GM21737 (cell line): ENCODE data around the gene TC2N.
A peak's percentile ranks its signal among the peaks of the same experiment; 100 is the strongest.
"Not testable (repeated sequence)": the region's sequence is repeated elsewhere in the genome, so short reads cannot be mapped to it uniquely, and the experiment has no call there.

Experiments used
- ATAC-seq: cut with Tn5 transposase; IDR thresholded peaks from one replicate; pipeline ENCODE4 v1.9.1; 2021; ENCODE audit warnings: mild to moderate bottlenecking, moderate library complexity; ENCODE audit not compliant: unreplicated experiment

TC2N gene

DNA sequence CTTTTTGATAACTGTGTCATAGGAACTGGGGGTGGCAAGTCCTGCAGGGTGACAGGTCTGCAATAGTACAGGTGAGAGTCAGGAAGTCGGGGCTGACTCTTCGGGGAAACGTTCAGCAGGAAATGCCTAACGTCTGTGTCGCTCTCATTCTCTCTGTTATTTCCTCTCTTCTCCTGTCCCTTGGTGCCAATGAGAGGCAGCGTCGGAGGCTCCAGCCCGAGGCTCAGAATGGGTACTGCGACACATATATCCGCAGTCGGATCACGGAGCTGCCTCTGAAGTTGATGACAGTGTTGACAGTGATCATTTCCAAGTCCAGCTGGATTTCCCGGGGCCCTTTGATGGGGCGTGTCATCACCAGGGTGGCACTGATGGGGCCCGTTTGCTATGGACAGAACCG is 2.7 kb upstream of the TC2N start:
- ATAC-seq: no peak

DNA sequence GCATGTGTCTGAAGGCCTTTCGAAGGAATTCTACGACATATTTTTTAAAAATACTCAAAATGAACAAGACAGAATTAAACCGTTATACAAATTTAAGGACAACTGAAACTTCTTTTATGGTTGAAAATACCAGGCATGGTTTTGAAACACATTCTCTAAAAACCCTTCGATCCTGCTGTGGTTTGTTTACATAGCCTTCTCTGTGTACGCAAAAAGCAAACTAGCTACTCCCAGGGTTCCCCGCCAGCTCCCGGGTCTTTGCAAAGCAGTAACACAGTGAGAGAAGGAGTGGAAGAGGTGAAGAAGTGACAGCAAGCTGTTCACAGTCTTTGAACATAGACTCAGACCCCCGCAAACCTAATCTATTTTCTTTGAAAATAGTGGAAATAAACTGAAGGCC is 2.2 kb upstream of the TC2N start:
- ATAC-seq: no peak

DNA sequence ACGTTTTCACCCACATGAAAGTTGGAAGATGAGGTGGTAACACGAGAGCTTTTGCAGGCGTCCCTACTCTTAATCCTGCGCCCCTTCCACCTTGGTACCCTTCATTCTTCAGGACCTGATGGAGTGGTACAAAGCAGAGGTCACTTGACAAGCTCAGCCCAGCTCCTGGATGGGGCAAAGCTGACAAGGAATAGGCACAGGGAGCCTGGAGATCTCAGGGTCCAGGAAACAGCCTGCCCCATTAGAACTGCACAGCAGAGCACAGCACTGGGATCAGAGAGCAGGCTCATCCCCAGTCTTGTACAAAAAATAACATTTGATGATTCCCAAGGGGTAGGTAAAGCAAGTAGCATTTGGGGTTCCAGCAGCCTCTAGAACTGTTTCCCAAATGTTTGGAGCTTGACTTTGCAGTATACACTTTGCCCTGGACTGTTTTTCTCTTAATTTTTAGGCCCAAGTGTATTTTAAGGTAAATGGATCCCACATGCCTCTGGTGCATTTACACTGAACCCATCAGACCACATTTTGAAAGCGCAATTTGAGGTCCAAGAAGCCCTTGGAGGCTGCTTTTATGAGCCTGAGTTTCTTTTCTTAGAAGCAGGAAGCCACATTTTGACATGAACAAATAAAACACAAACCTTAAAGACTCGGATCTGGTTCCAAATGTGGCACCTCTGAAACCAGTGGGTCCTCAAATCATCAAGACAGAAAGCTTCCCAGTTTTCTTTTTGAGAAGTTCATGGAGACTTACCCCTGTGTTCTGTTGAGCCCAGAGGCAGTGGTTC is 633 bp downstream of the TC2N start:
- ATAC-seq: no peak

DNA sequence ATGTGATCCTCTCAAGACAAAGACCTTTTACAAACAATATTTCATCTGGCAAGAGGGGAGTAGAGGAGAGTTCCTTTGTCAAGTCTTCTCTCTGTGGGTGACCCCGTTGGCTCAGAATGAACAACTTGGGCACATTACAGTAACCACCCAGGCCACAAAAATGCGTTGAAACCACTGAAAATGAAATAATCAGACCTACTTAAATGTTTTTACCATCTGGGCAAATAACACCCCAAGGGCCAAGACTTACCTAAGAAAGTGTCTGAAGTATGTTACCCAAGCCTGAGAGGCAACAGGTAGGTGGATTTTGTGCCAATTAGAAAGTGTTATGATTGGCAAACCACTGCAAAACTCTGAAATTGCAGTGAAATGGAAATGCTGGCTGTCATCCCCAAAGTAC is 1.3 kb downstream of the TC2N start:
- no peak for ATAC-seq

DNA sequence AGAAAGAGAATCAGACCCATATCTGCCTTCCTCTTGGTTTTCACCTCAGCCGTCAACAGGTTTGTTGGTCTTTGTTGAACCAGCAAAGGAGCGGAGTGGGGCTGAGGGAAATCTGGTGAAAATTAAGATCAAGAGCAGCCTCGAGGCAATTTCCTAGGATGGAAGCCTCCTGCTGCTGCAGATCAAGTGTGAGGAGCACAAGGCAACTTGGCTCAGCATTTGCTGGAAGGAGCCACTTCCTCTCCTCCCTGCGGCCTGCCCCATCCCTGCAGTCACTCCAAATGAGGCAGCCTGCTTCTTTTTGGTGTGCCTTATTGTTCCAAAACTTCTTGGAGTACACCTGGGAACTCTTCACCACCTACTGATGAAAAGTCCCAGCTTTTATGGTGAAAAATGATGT is 4.9 kb downstream of the TC2N start:
- no peak for ATAC-seq

DNA sequence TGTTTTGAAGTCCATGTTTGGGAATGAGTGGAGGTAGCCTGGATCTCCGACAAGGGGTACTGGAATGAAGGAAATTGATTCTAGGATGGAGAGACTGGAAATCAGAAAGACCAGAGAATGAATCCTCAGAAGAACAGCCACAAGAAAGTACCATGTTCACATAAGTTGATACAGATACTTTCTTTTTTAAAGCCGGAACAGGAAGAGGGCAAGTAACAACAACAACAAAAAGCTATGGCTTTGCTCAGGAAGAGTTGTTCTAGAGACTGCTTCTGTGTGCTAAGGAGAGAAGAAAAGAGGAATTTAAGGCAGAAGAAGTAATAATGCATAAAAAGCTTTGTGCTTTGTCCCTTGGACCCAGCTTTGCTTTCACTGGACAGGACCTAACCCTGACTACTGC is 6.2 kb downstream of the TC2N start:
- no peak for ATAC-seq

DNA sequence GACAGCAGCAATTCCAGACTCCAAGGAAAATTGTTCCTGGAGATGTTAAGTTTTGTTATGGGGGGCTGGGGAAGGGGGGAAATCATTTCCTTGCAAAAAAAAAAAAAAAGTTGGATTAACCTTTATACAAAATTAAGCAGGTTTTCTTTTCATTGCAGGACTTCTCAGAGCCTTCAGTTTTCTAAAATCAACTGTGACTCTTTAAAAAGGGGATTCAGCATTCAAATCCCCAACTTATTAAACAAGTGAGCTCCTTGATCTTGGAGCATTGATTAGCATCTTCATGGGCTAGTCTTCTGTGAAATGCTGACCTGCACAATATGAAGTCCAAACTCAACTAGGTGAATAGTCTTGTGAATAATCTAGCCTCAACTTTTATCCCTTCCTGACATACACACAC is 7.1 kb downstream of the TC2N start:
- ATAC-seq: no peak

DNA sequence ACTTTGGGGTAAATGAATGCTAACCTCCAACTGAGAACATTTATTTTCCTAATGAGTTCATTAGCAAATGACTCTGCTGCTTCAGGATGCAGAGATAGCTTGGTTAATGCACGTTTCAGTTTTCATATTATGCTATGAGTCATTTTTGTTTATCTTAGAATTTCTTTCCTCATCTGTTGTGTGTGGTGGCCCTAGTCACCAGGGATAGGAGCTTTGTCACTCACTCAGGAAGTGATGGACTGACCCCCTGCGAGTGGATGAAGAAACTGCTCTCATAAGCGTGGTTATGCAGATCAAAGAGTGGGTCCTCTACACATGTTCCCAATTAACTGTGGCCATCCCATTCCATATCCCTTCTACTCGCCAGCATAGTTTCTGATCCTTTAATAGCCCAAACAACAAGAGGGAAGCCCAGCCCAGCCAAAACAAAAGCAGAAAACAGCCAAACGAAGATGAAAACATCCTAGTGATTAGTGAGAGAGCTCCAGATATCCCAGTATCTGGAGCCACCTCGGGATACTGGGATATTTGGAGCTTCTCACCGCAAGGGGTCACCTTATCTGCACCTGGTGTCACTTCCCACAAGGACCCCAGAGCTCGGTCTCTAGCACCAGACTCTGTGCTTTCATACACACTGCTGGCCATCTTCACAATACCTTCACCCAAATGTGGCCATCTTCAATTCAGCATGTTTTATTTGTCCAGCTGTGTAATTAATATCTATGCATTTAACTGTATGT is 8.6 kb downstream of the TC2N start:
- ATAC-seq: peak; percentile 70

DNA sequence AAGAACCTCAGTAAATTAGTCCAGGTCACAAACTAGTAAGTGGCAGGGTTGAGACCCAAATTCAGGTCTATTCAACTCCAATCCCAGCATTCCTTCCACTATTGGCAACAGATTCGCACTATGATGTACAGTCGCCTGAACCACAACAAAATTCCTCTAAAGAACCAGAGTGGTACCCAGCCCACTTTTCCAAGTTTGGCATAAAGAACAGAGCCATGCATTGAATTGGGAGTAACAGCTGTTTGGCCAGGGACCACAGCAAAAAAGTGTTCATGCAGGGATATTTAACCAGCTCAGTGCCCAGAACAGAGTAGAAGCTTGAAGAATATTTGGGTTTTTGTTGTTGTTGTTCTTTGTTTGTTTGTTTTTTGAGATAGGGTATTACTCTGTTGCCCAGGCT is 9.7 kb downstream of the TC2N start:
- no peak for ATAC-seq

DNA sequence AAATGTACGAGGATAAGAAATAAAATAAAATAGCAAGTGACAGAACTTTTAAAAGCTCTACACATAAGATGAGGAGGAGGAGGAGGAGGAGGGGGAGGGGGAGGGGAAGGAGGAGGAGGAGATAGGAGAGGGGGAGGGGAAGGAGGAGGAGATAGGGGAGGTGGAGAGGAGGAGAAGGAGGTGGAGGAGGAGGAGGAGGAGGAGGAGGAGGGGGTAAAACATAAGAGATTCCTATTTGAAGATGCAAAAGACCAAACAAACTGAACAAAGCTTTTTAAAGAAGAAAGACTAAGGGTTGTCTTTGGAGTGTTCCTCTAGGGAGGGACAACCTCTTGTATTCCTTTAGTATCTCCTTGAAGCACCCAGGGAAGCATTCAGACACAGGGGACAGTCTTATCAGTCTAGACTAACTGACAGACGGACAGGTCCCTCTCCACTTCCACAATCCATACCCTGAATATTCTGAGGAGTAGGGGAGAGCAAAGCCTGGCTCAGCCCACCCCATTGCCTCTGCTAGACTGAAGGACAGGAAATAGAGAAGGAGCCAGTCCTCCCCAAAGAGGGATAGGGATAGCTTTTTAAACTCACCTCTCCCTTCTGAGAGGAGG is 12.9 kb downstream of the TC2N start:
- no peak for ATAC-seq

DNA sequence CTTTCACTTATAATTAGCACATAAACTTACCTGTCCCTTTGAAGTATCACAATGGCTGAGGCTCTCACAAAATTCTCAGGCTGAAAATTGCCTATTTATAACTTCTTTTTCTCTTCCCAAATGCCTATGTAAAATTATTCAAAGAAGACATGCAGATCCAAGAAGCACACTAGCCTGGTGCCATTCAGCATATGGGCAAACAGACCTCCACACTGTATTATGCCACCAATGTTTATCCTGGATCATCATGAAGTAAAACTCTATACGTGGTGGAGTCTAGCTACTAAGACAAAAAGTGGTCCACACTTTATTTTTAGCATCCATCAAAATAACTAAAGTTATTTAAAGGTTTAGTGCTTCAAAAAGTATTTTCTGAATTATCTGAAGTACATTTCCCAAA is 15.8 kb downstream of the TC2N start:
- no peak for ATAC-seq

DNA sequence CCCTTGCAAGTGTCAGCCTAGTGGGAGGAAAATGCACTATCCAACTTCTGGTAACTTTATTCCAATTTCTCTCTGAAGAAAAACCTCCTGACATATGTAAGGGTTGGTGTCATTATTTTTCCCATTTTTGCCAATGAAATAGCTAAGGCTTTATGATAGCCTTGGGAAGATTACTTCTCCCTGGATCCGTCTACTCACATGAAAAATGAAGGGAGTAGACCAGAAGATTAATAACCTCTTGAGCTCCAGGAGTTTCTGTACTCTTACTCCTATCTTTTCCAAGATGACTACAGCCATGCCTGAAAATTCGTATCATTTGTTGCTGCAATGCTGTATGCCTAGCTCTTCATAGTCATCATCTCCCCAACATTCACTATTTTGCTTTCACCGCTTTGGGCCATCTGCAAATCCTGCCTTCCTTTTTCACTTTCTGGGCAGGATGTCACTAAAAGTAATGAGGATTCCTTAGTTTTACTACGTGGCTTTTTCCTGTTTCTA is 18.8 kb downstream of the TC2N start:
- ATAC-seq: no peak

DNA sequence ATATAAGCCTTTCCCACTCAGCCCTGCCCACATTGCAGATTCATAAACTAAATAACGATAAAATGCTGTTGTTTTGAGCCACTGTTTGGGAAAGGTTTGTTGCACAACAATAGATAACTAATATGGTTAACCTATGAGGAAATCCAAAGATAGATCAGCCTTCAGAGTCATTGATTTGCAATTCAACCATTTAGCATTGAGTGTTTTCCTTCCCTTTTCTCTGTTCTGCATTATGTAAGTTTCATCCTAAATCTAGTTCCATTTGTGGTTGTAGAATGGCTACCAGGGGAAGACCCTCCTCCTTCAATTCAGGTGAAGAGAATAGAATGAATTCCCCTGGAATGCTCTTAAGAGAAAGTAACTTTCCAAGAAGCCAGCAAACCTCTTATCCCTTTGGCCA is 19.6 kb downstream of the TC2N start:
- ATAC-seq: no peak

DNA sequence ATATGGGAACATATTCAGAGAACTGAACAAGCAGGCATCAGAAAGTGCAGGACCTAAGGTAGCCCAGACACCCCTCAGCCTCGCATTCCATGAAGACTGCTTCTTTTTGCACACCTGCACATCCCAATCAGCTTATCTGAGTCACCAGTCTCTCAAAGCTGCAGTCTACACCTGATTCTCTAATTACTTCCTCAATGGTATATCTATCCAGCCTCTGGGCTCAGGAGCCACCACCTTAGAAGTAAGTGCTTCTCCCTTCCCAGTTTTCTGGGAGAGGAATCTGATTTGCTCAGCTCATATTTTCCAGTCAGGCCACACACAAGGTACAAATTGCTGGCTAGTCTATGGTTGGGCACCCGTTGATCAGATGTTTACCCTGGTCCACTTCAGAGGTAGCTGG is 21.7 kb downstream of the TC2N start:
- ATAC-seq: no peak

DNA sequence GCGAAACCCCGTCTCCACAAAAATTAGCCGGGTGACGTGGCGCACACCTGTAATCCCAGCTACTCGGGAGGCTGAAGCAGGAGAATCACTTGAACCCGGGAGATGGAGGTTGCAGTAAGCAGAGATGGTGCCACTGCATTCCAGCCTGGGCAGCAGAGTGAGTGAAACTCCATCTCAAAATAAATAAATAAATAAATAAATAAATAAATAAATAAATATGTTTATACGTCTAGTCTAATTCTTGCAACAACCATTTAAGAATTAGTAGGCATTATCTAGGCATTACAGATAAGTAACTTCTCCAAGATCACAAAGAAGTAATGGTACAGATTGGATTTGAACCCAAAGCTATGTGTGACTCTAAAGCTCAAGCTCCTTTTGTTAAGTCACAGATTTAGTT is 22.3 kb downstream of the TC2N start:
- ATAC-seq: not testable (repeated sequence)

DNA sequence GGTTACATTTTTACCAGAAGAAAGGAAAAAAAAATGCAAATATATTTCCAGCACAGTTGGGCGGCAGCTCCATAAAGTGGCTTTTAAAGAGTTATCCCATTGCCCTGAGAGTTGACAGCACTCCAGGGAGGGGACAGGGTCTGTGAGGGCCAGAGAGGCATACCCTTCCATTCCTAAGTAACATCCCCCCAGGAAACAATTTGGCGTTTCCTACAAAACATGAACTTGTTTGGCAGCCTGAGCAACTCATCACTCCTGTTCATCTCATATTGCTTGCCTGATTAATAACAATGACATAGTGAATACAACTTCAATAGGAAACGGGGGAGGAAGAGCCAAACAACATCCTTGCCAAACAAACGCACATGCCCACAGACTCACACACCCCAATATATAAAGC is 23.3 kb downstream of the TC2N start:
- ATAC-seq: no peak

DNA sequence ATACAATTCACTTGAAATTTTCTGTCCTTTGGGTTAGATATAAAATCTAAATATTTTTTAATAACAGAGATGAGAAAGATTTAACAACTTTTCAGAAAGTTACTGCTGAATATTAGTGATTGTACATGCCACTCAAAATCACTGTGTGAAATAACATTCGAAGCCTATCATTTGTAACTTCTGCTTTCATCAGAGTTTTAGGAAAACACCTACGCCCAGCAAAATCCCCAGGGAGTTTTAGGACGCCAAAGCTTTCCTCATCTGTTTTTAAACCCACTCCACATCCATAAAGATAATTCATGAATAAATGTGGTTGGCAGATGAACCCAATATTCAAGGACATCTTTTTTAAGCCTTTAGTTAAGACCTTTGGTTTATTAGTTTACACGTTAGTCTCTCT is 23.9 kb downstream of the TC2N start:
- ATAC-seq: no peak

DNA sequence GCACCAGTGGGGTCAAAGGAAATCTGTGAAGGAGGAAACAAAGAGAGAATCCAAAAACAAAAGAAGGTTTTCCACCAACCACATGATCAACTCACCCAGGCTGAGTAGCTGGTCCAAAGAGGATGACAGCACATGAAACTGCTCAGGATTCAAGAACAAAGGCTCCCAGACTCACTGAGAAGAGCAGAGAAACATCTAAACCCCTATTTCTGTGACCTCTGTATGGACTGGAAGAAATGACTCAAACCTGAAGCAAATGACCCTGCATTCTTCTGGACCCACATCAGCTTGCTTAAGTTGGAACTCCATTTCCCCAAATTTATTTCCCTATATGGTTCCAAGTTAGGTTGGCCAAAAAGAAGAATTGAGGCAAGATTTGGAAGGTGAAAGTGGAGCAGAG is 26.3 kb downstream of the TC2N start:
- ATAC-seq: no peak

DNA sequence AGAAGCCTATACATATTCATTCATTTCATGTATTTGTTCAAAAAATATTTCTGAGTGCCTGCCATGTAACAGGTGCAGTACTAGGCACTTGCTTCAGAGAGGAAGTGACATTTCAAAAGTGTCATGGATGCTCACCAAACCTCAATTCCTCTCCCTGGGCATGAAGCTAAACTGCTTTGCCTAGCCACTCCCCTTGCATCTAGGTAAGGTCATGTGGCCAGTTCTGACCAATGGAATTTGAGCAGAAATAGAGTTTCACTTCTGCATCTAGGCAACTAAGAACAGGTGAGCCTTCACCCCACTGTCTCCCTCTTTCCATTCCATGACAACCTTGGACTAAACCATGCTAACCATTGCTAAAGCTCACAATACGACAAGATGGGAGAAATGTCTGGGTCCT is 27.6 kb downstream of the TC2N start:
- ATAC-seq: no peak

DNA sequence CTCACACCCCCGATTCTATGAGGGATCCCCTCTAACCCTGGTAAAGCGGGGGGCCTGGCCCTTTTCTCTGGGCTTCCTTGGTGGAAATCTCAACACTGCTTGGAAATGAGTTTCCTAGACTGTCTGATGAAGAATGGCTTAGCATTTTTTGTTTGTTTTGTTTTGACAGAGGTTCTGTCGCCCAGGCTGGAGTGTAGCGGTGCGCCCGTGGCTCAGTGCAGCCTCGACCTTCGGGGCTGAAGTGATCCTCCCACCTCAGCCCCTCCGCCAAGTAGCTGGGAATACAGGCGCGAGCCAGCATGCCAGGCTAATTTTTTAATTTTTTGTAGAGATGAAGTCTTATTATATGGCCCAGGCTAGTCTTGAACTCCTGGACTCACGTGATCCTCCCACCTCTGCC is 30.3 kb downstream of the TC2N start:
- no peak for ATAC-seq

DNA sequence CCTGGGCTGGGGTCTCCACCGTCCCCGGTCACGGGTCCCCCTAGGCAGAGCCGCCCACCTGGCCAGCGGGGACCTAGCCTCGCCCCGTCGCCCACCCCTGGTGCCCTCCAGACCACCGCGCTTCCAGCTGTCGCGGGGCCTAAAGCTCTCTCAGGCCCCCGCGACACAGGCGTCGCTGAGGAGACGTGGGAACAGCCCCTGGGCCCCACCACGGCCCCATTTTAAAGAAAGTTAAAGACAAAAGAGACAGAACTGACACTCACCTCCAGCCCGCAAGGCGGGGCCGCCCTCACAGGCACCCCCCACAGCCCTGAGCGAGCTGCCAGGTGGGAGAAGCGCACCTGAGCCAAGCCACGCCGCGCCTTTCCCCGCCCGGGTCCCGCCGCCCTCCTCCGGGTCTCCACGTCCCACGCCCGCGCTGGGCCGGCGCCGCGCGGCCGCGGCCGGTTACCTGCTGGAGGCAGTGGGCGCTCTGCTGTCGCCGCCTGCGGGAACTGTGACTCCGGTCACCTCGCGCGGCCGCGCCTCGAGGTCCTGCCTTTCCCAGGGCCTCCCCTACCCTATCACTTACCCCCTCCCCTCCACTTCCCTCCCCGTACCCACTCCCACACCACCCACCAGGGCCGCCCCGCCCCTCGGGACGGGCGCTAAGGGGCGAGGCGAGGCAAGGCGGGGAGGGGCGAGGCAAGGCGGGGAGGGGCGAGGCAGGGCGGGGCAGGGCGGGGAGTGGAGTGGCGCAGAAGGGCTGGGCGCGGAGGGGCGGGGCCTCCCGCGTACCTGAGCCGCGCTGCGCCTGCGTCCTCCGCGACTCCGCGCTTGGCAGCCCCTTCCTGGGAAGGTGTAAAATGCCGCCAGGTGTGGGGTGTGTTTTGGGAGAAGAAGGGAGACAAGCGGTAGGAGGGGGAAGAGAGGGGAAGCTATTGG is 31.2 kb downstream of the TC2N start:
- peak; percentile 59 for ATAC-seq
